Measurements from ENCODE around the gene SLC6A5. TPM values are rescaled to one million over a fixed set of nuclear protein-coding genes. Genes with fewer than 3 reads are reported as not detected.

Gene SLC6A5
- total RNA-seq, 1 experiment from 2014 or later, result not detected

DNA sequence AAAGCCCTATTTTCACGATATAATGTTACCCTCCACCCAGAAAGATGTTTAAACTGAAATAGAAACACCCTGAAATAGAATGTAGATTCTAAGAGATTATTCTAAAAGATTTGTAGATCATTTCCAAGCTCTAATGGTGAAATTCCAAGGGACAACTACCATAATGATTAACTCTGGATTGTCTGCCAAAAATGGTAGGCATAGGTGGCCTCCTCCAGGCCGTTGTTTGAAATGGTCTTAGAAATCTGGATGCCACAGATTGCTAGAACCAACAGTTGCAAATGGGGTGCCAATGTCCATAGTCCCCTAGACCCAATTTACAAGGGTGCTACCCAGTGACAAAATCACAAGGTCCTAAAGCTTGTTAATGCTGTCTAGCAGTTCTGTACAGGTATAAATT is 6.7 kb upstream of the SLC6A5 start:
- no TSS peak for BruUV-seq (replicated peaks)
- ChIA-PET CTCF (no interaction called here), POLR2A (ENCODE audit: unreplicated experiment) (no interaction called here)
- H3K27me3 ChIP-seq (ENCODE audit: low read length), result peaks cover 11% of the 10 kb centered on the region; the same call in 1 of the 2 replicates
- H3K36me3 ChIP-seq (ENCODE audit: low read depth, low read length), result no peaks in the 10 kb centered on the region
- no peak overlapping the region for H3K4me3 ChIP-seq (ENCODE audit: low read length)
- no peak overlapping the region for H3K9ac ChIP-seq (ENCODE audit: low read length)
- DNase-seq, result no peak
- intact Hi-C loops (cut with micrococcal nuclease), result no loop called here
- TF ChIP-seq EZH2 (IDR thresholded peaks at IDR 0.05; ENCODE audit: low read length, unreplicated experiment), result no peak
- no peak for TF ChIP-seq EZH2phosphoT487 (IDR thresholded peaks at IDR 0.05; ENCODE audit: borderline replicate concordance, low read length)
- TF ChIP-seq, protein P1, sequence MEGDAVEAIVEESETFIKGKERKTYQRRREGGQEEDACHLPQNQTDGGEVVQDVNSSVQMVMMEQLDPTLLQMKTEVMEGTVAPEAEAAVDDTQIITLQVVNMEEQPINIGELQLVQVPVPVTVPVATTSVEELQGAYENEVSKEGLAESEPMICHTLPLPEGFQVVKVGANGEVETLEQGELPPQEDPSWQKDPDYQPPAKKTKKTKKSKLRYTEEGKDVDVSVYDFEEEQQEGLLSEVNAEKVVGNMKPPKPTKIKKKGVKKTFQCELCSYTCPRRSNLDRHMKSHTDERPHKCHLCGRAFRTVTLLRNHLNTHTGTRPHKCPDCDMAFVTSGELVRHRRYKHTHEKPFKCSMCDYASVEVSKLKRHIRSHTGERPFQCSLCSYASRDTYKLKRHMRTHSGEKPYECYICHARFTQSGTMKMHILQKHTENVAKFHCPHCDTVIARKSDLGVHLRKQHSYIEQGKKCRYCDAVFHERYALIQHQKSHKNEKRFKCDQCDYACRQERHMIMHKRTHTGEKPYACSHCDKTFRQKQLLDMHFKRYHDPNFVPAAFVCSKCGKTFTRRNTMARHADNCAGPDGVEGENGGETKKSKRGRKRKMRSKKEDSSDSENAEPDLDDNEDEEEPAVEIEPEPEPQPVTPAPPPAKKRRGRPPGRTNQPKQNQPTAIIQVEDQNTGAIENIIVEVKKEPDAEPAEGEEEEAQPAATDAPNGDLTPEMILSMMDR (conservative IDR thresholded peaks at IDR 0.05; ENCODE audit: low read depth, low read length), result no peak
- H3K4me2 ChIP-seq (ENCODE audit: low read length), result no peak overlapping the region
- H2AFZ ChIP-seq (ENCODE audit: low read length), result no peak overlapping the region
- no peak overlapping the region for H3K27ac ChIP-seq (ENCODE audit: low read length)
- no peaks in the 10 kb centered on the region for H3K79me2 ChIP-seq (ENCODE audit: low read length)
- H3K9me3 ChIP-seq (ENCODE audit: low read length), result no peaks in the 10 kb centered on the region
- no peak for ATAC-seq
- no peaks in the 10 kb centered on the region for H3F3A ChIP-seq (ENCODE audit: low read length, unreplicated experiment)
- no peaks in the 10 kb centered on the region for H3K9me2 ChIP-seq (replicated peaks; ENCODE audit: low read length)
- H3K4me1 ChIP-seq (ENCODE audit: insufficient read depth, low read length), result no peaks in the 10 kb centered on the region
- H4K20me1 ChIP-seq (ENCODE audit: low read length), result no peaks in the 10 kb centered on the region

- POLR2A ChIA-PET (ENCODE audit: unreplicated experiment), result no interaction called here
- no peak overlapping the region for H3K9ac ChIP-seq (ENCODE audit: low read length)
- no peak for TF ChIP-seq EZH2phosphoT487 (IDR thresholded peaks at IDR 0.05; ENCODE audit: borderline replicate concordance, low read length)
- TF ChIP-seq, protein P1 (conservative IDR thresholded peaks at IDR 0.05; ENCODE audit: low read depth, low read length), result no peak
- TF ChIP-seq EZH2 (IDR thresholded peaks at IDR 0.05; ENCODE audit: low read length, unreplicated experiment), result no peak
- H3K27ac ChIP-seq (ENCODE audit: low read length), result no peak overlapping the region
- no peaks in the 10 kb centered on the region for H3K79me2 ChIP-seq (ENCODE audit: low read length)
- no peak overlapping the region for H3K4me3 ChIP-seq (ENCODE audit: low read length)
- DNase-seq (no peak), ATAC-seq (no peak)
- H3K4me1 ChIP-seq (ENCODE audit: insufficient read depth, low read length), result no peaks in the 10 kb centered on the region
- H4K20me1 ChIP-seq (ENCODE audit: low read length), result no peaks in the 10 kb centered on the region
- intact Hi-C loops (cut with micrococcal nuclease), result no loop called here
- H3K36me3 ChIP-seq (ENCODE audit: low read depth, low read length), result no peaks in the 10 kb centered on the region
- H2AFZ ChIP-seq (ENCODE audit: low read length), result no peak overlapping the region
- CTCF ChIA-PET, result no interaction called here
- no peaks in the 10 kb centered on the region for H3K9me3 ChIP-seq (ENCODE audit: low read length)
- no TSS peak for BruUV-seq (replicated peaks)
- H3K4me2 ChIP-seq (ENCODE audit: low read length), result no peak overlapping the region
- H3F3A ChIP-seq (ENCODE audit: low read length, unreplicated experiment), result no peaks in the 10 kb centered on the region
- H3K9me2 ChIP-seq (replicated peaks; ENCODE audit: low read length), result no peaks in the 10 kb centered on the region
- H3K27me3 ChIP-seq (ENCODE audit: low read length), result peaks cover 19% of the 10 kb centered on the region
Observed at GRCh38 chr11:20594274-20595061, 4.9 kb upstream of the SLC6A5 start.

DNA sequence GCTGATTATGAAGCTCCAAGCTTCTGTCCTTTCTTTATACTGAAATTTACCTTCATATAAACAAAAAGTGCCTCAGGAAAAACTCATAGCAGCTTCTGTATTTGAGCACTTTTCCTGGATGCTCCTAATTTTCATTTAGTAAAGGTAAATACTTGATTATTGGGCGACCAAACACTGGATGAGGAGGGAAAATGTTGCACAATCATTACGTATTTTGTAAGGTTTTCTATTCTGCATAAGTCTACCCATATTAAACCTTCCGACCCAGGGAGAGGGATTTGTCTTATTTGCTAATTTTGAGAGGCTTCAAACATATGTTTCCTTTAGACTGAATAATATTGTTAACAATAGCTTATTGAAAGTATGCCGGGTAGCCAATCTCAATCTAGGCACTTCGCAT is 4.3 kb upstream of the SLC6A5 start:
- Histone ChIP-seq H3K27me3 (ENCODE audit: low read length) (peaks cover 19% of the 10 kb centered on the region), H3K4me1 (ENCODE audit: insufficient read depth, low read length) (no peaks in the 10 kb centered on the region), H3K4me3 (ENCODE audit: low read length) (no peak overlapping the region), H4K20me1 (ENCODE audit: low read length) (no peaks in the 10 kb centered on the region), H2AFZ (ENCODE audit: low read length) (no peak overlapping the region), H3K9ac (ENCODE audit: low read length) (no peak overlapping the region), H3K27ac (ENCODE audit: low read length) (no peak overlapping the region), H3K9me3 (ENCODE audit: low read length) (no peaks in the 10 kb centered on the region), H3K36me3 (ENCODE audit: low read depth, low read length) (no peaks in the 10 kb centered on the region), H3K9me2 (replicated peaks; ENCODE audit: low read length) (no peaks in the 10 kb centered on the region), H3K4me2 (ENCODE audit: low read length) (no peak overlapping the region), H3F3A (ENCODE audit: low read length, unreplicated experiment) (no peaks in the 10 kb centered on the region), H3K79me2 (ENCODE audit: low read length) (no peaks in the 10 kb centered on the region)
- TF ChIP-seq, protein P1 (conservative IDR thresholded peaks at IDR 0.05; ENCODE audit: low read depth, low read length), result no peak
- TF ChIP-seq EZH2 (IDR thresholded peaks at IDR 0.05; ENCODE audit: low read length, unreplicated experiment) (no peak), EZH2phosphoT487 (IDR thresholded peaks at IDR 0.05; ENCODE audit: borderline replicate concordance, low read length) (no peak)
- ATAC-seq (no peak), DNase-seq (no peak)
- POLR2A ChIA-PET (ENCODE audit: unreplicated experiment), result no interaction called here
- intact Hi-C loops (cut with micrococcal nuclease), result no loop called here
- BruUV-seq (replicated peaks), result no TSS peak
- CTCF ChIA-PET, result no interaction called here

Measured in PC-3 (cell line).